ENCODE data around the gene RBMS3. TPM values are rescaled to one million over a fixed set of nuclear protein-coding genes. Genes with fewer than 3 reads are reported as not detected.

RBMS3 gene
- total and polyA plus RNA-seq, 2 of the 13 experiments (the other 11 are each of a cell fraction or from before 2014, with no cell fraction given), result not detected

GRCh38 chr3:29679944-29680343, 399.1 kb downstream of the RBMS3 start:
- Histone ChIP-seq H4K20me1 (ENCODE audit: insufficient read depth, low read length) (no peaks in the 10 kb centered on the region), H3K4me3 (replicated peaks in 1 of 3; ENCODE audit: insufficient read depth in 1 of 3, low read depth in 2 of 3, low read length in 3 of 3) (no peak overlapping the region), H3K4me1 (ENCODE audit: insufficient read depth, low read length) (no peaks in the 10 kb centered on the region), H3K4me2 (ENCODE audit: low read depth, low read length) (no peak overlapping the region), H2AFZ (ENCODE audit: low read length) (no peak overlapping the region), H3K36me3 (replicated peaks in 1 of 2; ENCODE audit: control insufficient read depth in 1 of 2, insufficient read depth in 2 of 2, low read length in 2 of 2) (no peaks in the 10 kb centered on the region), H3K27me3 (ENCODE audit: control insufficient read depth in 1 of 2, insufficient read depth in 2 of 2, low read length in 2 of 2) (no peaks in the 10 kb centered on the region; a peak in 1 of 5 replicates), H3K27ac (ENCODE audit: extremely low read length, insufficient read depth, low read length) (no peak overlapping the region), H3K9me3 (ENCODE audit: low read length) (no peaks in the 10 kb centered on the region), H3K9ac (ENCODE audit: insufficient read depth, low read depth, low read length) (no peak overlapping the region), H3K79me2 (ENCODE audit: insufficient read depth, low read length) (no peaks in the 10 kb centered on the region)
- TF ChIP-seq MZF1 (CRISPR knock-in tag; IDR thresholded peaks at IDR 0.05; ENCODE audit: borderline replicate concordance) (no peak), ZNF652 (CRISPR knock-in tag; IDR thresholded peaks at IDR 0.05; ENCODE audit: borderline replicate concordance, low read depth) (no peak), ZNF740 (CRISPR knock-in tag; IDR thresholded peaks at IDR 0.05) (no peak), MAX (IDR thresholded peaks at IDR 0.05) (no peak), MAFK (conservative IDR thresholded peaks at IDR 0.05 in 1 of 2, IDR thresholded peaks at IDR 0.05 in 1 of 2; ENCODE audit: low read length in 2 of 2) (peak; percentile 95 to 96), MAFF (IDR thresholded peaks at IDR 0.05; ENCODE audit: low read depth, low read length) (peak; percentile 95), ZNF569 (CRISPR knock-in tag; IDR thresholded peaks at IDR 0.05; ENCODE audit: borderline replicate concordance) (no peak)
- in situ Hi-C loops (cut with HindIII; ENCODE audit: extremely low pct_ligation_motif_present, low pct_unique_long_range_greater_than_20kb), result no loop called here
- ATAC-seq (no peak), FAIRE-seq (no peak), DNase-seq (ENCODE audit: low spot score) (no peak)
- 2% methylated on average over 4 of the region's 4 CpGs for WGBS (ENCODE audit: low lambda C conversion rate)
- intact Hi-C loops (cut with micrococcal nuclease; ENCODE audit: unreplicated experiment), result no loop called here
- ChIA-PET POLR2A (no interaction called here), CTCF (ENCODE audit: low intra/inter-chr PET ratio, low total read pairs) (no interaction called here)
- BruUV-seq (replicated peaks), result no TSS peak
